ENCODE measurements around the gene MAPK1.

Gene MAPK1

GRCh38 chr22:21766691-21767462 lies 100.6 kb downstream of the MAPK1 start:
- H3K27me3 ChIP-seq (ENCODE audit: control insufficient read depth, low read length): no peaks in the 10 kb centered on the region
- no peaks in the 10 kb centered on the region for H3K79me2 ChIP-seq (ENCODE audit: control insufficient read depth, low read length)
- H3K4me2 ChIP-seq (ENCODE audit: low read length): no peak overlapping the region
- peaks cover 84% of the 10 kb centered on the region for H3K36me3 ChIP-seq (ENCODE audit: control insufficient read depth, low read length)
- no peaks in the 10 kb centered on the region for H4K20me1 ChIP-seq (ENCODE audit: control insufficient read depth, insufficient read depth, low read depth, low read length)
- H3K27ac ChIP-seq (ENCODE audit: low read depth, low read length): no peak overlapping the region
- no peaks in the 10 kb centered on the region for H3K9me3 ChIP-seq (ENCODE audit: control insufficient read depth, insufficient read depth, low read length)
- H3F3A ChIP-seq (ENCODE audit: control insufficient read depth, insufficient read depth): no peaks in the 10 kb centered on the region
- no peak overlapping the region for H3K4me3 ChIP-seq (ENCODE audit: low read length)
- H3K4me1 ChIP-seq (ENCODE audit: control insufficient read depth, low read length): no peaks in the 10 kb centered on the region
- no peaks in the 10 kb centered on the region for H3K9me2 ChIP-seq (replicated peaks; ENCODE audit: control insufficient read depth, low read length)
- TF ChIP-seq EZH2phosphoT487 (IDR thresholded peaks at IDR 0.05; ENCODE audit: borderline replicate concordance, low read length) (no peak), CTCF (IDR thresholded peaks at IDR 0.05; ENCODE audit: low read depth, low read length, poor library complexity, severe bottlenecking) (no peak)

GRCh38 chr22:21765909-21766529 lies 101.4 kb downstream of the MAPK1 start:
- Histone ChIP-seq H3K4me1 (ENCODE audit: control insufficient read depth, low read length) (no peaks in the 10 kb centered on the region), H3K27ac (ENCODE audit: low read depth, low read length) (no peak overlapping the region), H3K9me2 (replicated peaks; ENCODE audit: control insufficient read depth, low read length) (no peaks in the 10 kb centered on the region), H3K9me3 (ENCODE audit: control insufficient read depth, insufficient read depth, low read length) (no peaks in the 10 kb centered on the region), H3K36me3 (ENCODE audit: control insufficient read depth, low read length) (peaks cover 85% of the 10 kb centered on the region), H3K4me3 (ENCODE audit: low read length) (no peak overlapping the region), H3K4me2 (ENCODE audit: low read length) (no peak overlapping the region), H3K27me3 (ENCODE audit: control insufficient read depth, low read length) (no peaks in the 10 kb centered on the region), H4K20me1 (ENCODE audit: control insufficient read depth, insufficient read depth, low read depth, low read length) (no peaks in the 10 kb centered on the region), H3K79me2 (ENCODE audit: control insufficient read depth, low read length) (no peaks in the 10 kb centered on the region), H3F3A (ENCODE audit: control insufficient read depth, insufficient read depth) (peaks cover 3% of the 10 kb centered on the region; the same call in 1 of the 2 replicates)
- no peak for TF ChIP-seq EZH2phosphoT487 (IDR thresholded peaks at IDR 0.05; ENCODE audit: borderline replicate concordance, low read length)
- TF ChIP-seq CTCF (IDR thresholded peaks at IDR 0.05; ENCODE audit: low read depth, low read length, poor library complexity, severe bottlenecking): no peak

DNA sequence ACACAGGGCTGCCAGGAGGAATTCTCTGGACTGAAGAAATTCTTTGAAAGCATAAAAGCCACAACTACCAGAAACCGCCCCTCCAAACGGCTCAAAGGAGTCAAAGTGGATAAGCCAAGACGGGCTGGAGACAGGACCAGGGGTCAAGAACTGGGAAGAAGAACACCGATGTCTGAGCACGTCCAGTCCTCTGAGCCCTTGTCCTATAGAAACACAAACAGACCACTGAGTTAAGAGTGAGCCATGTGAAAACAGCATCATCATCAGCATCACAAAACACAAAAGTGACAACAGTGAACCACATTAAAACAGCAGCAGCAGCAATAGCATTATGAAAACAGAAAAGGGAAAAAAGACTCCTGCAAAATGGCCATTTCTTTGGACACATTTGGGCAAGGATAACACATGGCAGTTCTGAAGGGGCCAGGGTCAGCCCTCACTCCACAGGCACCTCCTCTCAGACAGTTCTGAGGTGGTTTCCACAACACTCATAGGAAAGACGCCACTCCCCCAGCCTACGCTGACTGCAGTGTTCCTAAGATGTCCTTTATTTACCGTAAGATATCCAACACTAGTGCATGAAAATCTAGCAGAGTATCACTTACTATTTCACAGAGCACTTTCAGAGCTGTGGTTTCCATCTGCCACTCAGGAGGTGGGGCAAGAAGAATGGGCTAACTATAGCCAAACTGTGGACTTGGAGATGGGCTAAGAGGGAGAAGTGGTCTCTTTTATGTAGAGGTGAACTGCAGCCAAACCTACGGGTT lies 103.2 kb downstream of the MAPK1 start:
- H3K27ac ChIP-seq (ENCODE audit: low read depth, low read length): no peak overlapping the region
- H3K79me2 ChIP-seq (ENCODE audit: control insufficient read depth, low read length): no peaks in the 10 kb centered on the region
- no peaks in the 10 kb centered on the region for H3K9me3 ChIP-seq (ENCODE audit: control insufficient read depth, insufficient read depth, low read length)
- H3K4me1 ChIP-seq (ENCODE audit: control insufficient read depth, low read length): no peaks in the 10 kb centered on the region
- H3K4me2 ChIP-seq (ENCODE audit: low read length): no peak overlapping the region
- no peaks in the 10 kb centered on the region for H4K20me1 ChIP-seq (ENCODE audit: control insufficient read depth, insufficient read depth, low read depth, low read length)
- TF ChIP-seq EZH2phosphoT487 (IDR thresholded peaks at IDR 0.05; ENCODE audit: borderline replicate concordance, low read length): no peak
- H3K9me2 ChIP-seq (replicated peaks; ENCODE audit: control insufficient read depth, low read length): no peaks in the 10 kb centered on the region
- H3K36me3 ChIP-seq (ENCODE audit: control insufficient read depth, low read length): peaks cover 77% of the 10 kb centered on the region
- no peak overlapping the region for H3K4me3 ChIP-seq (ENCODE audit: low read length)
- no peaks in the 10 kb centered on the region for H3K27me3 ChIP-seq (ENCODE audit: control insufficient read depth, low read length)
- peaks cover 3% of the 10 kb centered on the region; the same call in 1 of the 2 replicates for H3F3A ChIP-seq (ENCODE audit: control insufficient read depth, insufficient read depth)

Data from DOHH2 (cell line).